ENCODE data around the gene LCE5A.

- no peak for TF ChIP-seq POLR2A (IDR thresholded peaks at IDR 0.05; ENCODE audit: low read length)
- TF ChIP-seq GATA1 (IDR thresholded peaks at IDR 0.05; ENCODE audit: low read depth, low read length) = no peak
These were observed 26.9 kb downstream of the LCE5A start for GRCh38 chr1:152537496-152537895.
